Endodermal cell (in vitro differentiated cells): ENCODE data around the gene NAA40. TPM values are rescaled to one million over a fixed set of nuclear protein-coding genes. Genes with fewer than 3 reads are reported as not detected.
A peak's percentile ranks its signal among the peaks of the same experiment; 100 is the strongest.

Experiments
- DNase-seq: peaks from one replicate; pipeline ENCODE4 v3.0.0-alpha.2; 2017
- H3K27ac ChIP-seq: 2 replicates; pipeline ENCODE4 v1.5.1; 2013; ENCODE audit warnings: mild to moderate bottlenecking, low read depth, low read length, moderate library complexity
- H3K27me3 ChIP-seq: 2 replicates; pipeline ENCODE4 v1.6.1; 2013; ENCODE audit warnings: mild to moderate bottlenecking, low read length, moderate library complexity; ENCODE audit not compliant: insufficient read depth, control insufficient read depth, poor library complexity, severe bottlenecking
- H3K36me3 ChIP-seq: 2 replicates; pipeline ENCODE4 v1.7.0; 2013; ENCODE audit warnings: mild to moderate bottlenecking, low read length, moderate library complexity; ENCODE audit not compliant: control insufficient read depth, insufficient read depth
- H3K4me1 ChIP-seq: one replicate; pipeline ENCODE4 v1.7.0; 2013; ENCODE audit warnings: low read length; ENCODE audit not compliant: control insufficient read depth, insufficient read depth
- H3K4me3 ChIP-seq: 2 replicates; pipeline ENCODE4 v1.5.1; 2013; ENCODE audit warnings: mild to moderate bottlenecking, low read length, moderate library complexity
- H3K9ac ChIP-seq: 2 replicates; pipeline ENCODE4 v1.6.1; 2013; ENCODE audit warnings: mild to moderate bottlenecking, low read length, moderate library complexity; ENCODE audit not compliant: poor library complexity, severe bottlenecking; ENCODE audit errors: extremely low read depth
- H3K9me3 ChIP-seq: 2 replicates; pipeline ENCODE4 v1.6.1; 2013; ENCODE audit warnings: mild to moderate bottlenecking, low read length, moderate library complexity; ENCODE audit not compliant: control insufficient read depth
- H3K27ac Mint-ChIP-seq: 2 replicates; pipeline ENCODE4 v1.8.0; 2020; ENCODE audit warnings: mixed read lengths
- H3K27me3 Mint-ChIP-seq: 2 replicates; pipeline ENCODE4 v1.8.0; 2021; ENCODE audit warnings: mild to moderate bottlenecking, mixed read lengths; ENCODE audit not compliant: insufficient read depth
- H3K36me3 Mint-ChIP-seq: 2 replicates; pipeline ENCODE4 v1.8.0; 2020; ENCODE audit warnings: low read depth, mixed read lengths
- H3K4me1 Mint-ChIP-seq: 2 replicates; pipeline ENCODE4 v1.8.0; 2020; ENCODE audit warnings: mixed read lengths
- H3K4me3 Mint-ChIP-seq: 2 replicates; pipeline ENCODE4 v1.8.0; 2020; ENCODE audit warnings: mild to moderate bottlenecking, moderate library complexity, mixed read lengths
- H3K9me3 Mint-ChIP-seq: 2 replicates; pipeline ENCODE4 v1.8.0; 2020; ENCODE audit warnings: mild to moderate bottlenecking, mixed read lengths
- CTCF ChIP-seq: fragments of 200-600 bp; sonication (generic); conservative IDR thresholded peaks from 2 replicates; pipeline ENCODE4 v1.5.0; 2021; ENCODE audit warnings: antibody characterized with exemption, mild to moderate bottlenecking
- WGBS, 2 experiments: methylation state at CpG; one replicate each; pipeline versions ENCODE4 v1.1.5 to v1.1.7; 2013; ENCODE audit warnings: missing lambda C conversion rate in 2 of 2, mixed read lengths in 1 of 2; ENCODE audit not compliant: insufficient coverage in 1 of 2, insufficient read length in 1 of 2; 5-methylcytosine and 5-hydroxymethylcytosine counted together
- total RNA-seq, 2 donors: library from RNA; stranded (reverse); fragmentation: NEBNext Ultra II Directional in 1 of 2; extraction: Animal tissue kit (Norgen Biotek cat#: 25700) in 1 of 2; gene quantifications; 2 replicates in 1 of 2; 3 replicates in 1 of 2; pipeline ENCODE4 v1.2.1, GENCODE V29; 2021

Gene NAA40
- total RNA-seq, 2 donors from 2014 or later = 47.2 to 53.5 TPM

GRCh38 chr11:63906585-63906984 is 32.2 kb upstream of the NAA40 start:
- H3K27ac Mint-ChIP-seq = no peak overlapping the region
- Histone ChIP-seq H3K36me3 (peaks cover 33% of the 10 kb centered on the region), H3K9me3 (no peaks in the 10 kb centered on the region), H3K4me1 (peaks cover 9% of the 10 kb centered on the region), H3K27me3 (no peaks in the 10 kb centered on the region), H3K4me3 (no peak overlapping the region), H3K27ac (no peak overlapping the region), H3K9ac (no peak overlapping the region)
- no peaks in the 10 kb centered on the region for H3K9me3 Mint-ChIP-seq
- peaks cover 4% of the 10 kb centered on the region for H3K4me1 Mint-ChIP-seq
- no peak overlapping the region for H3K4me3 Mint-ChIP-seq
- H3K27me3 Mint-ChIP-seq = no peaks in the 10 kb centered on the region
- TF ChIP-seq CTCF = peak; percentile 70
- peaks cover 26% of the 10 kb centered on the region for H3K36me3 Mint-ChIP-seq
- DNase-seq = peak; percentile 80
- 96 to 99% methylated on average over 5 to 7 of the region's 7 CpGs for WGBS, 2 experiments

DNA sequence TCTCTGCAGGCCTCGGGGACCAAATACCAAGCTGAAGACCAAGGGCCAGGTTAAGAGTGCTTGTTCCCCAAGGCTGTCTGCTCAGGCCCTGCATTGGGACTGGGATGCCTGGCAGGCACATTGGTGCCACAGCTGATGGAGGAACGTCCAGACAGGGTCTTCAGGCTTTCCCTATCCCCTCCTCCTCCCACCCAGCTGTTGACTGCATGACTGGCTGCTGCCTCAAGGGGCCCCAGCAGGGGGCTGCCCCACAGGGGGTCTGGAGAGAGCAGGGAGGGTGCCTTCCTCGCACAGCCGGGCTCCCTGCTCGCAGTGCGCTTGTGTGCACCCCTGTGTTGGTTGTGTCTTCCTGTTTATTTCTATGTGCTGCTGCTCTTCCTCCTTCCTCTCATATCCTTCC is 31.7 kb upstream of the NAA40 start:
- no peak overlapping the region for H3K9ac ChIP-seq
- Mint-ChIP-seq H3K9me3 (no peaks in the 10 kb centered on the region), H3K4me1 (peaks cover 4% of the 10 kb centered on the region), H3K4me3 (no peak overlapping the region), H3K27me3 (no peaks in the 10 kb centered on the region), H3K27ac (no peak overlapping the region), H3K36me3 (peaks cover 21% of the 10 kb centered on the region)
- no peaks in the 10 kb centered on the region for H3K27me3 ChIP-seq
- no peaks in the 10 kb centered on the region for H3K9me3 ChIP-seq
- WGBS, 2 experiments = 86 to 87% methylated on average over 1 to 6 of the region's 6 CpGs
- H3K4me3 ChIP-seq = no peak overlapping the region
- peaks cover 28% of the 10 kb centered on the region for H3K36me3 ChIP-seq
- peak overlapping the region; percentile 9 for H3K27ac ChIP-seq
- no peak for TF ChIP-seq CTCF
- peaks cover 9% of the 10 kb centered on the region for H3K4me1 ChIP-seq
- DNase-seq = no peak

GRCh38 chr11:63907808-63908530 is 30.8 kb upstream of the NAA40 start:
- Histone ChIP-seq H3K27ac (no peak overlapping the region), H3K4me1 (peaks cover 9% of the 10 kb centered on the region), H3K36me3 (peaks cover 19% of the 10 kb centered on the region), H3K9ac (no peak overlapping the region), H3K9me3 (no peaks in the 10 kb centered on the region), H3K27me3 (no peaks in the 10 kb centered on the region), H3K4me3 (no peak overlapping the region)
- Mint-ChIP-seq H3K27me3 (no peaks in the 10 kb centered on the region), H3K36me3 (peaks cover 28% of the 10 kb centered on the region), H3K4me3 (no peak overlapping the region), H3K9me3 (no peaks in the 10 kb centered on the region), H3K4me1 (peaks cover 4% of the 10 kb centered on the region), H3K27ac (no peak overlapping the region)
- peak; percentile 83 for DNase-seq
- WGBS, 2 experiments = 86 to 87% methylated on average over 14 to 21 of the region's 21 CpGs
- peak; percentile 20 for TF ChIP-seq CTCF
